ENCODE results near the gene CDC42EP3. TPM values are rescaled to one million over a fixed set of nuclear protein-coding genes. Genes with fewer than 3 reads are reported as not detected.

The CDC42EP3 gene, protein sequence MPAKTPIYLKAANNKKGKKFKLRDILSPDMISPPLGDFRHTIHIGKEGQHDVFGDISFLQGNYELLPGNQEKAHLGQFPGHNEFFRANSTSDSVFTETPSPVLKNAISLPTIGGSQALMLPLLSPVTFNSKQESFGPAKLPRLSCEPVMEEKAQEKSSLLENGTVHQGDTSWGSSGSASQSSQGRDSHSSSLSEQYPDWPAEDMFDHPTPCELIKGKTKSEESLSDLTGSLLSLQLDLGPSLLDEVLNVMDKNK
- 27.5 TPM for total RNA-seq

GRCh38 chr2:37671009-37671815 lies at the start of gene CDC42EP3:
Gene CDC42EP3 (minus strand): TSS chr2:37671642. CDS start chr2:37646587, 25,055 bp downstream.

